ENCODE measurements around the gene ARHGEF38.

ARHGEF38 gene

DNA sequence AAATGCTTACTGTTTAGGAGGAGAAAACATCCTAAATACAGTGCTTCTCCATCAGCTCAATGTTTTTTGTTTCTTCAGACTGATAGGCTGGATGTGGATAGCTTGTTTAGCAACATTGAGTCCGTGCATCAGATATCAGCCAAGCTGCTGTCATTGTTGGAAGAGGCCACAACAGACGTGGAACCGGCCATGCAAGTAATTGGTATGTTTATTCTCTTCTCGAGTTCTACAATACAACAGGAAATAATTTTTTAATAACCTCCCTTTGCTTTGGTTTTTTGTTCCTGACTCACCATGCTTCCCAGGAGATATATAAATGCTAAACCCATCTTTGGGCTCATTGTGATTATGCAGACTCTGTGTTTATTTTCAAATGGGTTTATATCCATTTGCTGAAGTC, 60.9 kb downstream of the ARHGEF38 start:
- no peak for DNase-seq

DNA sequence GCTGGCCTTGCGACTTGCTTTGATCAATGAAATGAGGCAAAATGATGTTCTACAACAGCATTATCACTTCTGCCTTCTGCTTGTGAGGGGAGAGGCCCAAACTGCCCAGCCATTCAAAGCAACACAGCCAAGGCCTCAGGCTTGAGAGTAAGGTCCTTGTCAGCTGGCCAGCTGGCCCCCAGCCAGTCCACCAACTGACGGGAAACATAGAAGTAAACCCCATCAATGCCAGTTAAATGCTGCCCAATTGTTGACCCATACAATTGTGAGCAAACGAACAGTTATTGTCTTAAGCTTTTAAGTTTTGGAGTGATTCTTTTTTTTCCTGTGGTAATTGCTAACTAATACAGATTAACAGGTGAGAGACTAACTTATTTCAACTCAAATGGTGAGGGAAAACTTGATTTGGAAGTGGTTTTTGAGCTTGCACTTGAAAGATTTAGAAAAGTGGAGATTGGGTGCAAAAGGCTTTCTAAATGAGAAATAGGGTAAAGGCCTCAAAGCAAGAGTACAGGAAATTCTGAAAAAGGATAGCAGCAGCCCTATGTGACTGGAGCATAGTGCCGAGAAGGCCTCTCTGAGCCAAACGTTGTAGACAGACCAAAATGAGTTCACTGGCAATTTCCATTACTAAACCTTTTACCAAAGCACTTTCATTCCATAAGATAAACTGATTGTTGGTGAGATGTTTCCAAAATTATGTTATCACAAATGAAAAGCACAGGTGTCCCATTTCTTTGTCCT, 66.9 kb downstream of the ARHGEF38 start:
- no peak for DNase-seq

DNA sequence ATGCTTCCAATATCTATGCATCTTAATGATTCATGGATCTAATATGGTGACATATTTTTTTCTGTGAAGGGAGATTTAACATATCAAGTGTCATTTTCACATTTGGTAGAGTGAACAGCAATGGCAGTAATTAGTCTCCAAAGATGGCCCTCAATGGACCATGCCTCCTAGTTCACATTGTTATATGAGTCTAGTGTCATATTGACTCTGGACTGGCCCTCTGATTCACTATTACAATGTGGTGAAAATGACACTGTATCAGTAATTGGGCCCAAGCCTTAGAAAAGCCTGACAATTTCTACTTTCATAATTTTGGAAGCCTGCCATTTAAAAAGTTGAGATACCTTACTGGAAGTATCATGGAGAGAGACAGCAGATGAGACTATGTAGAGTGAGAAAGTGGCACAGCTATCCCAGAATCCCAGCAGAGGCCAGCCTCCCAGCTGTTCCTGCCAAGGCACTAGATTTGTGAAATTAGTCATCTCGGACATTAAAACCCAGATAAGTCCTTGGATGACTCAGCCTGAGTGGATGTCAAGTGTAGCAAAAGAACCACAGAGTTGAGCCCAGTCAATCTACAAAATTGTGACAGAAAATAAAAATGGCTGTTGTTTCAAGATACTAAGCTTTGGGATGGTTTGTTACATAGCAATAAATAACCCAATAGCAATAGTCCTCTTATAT, 68.4 kb downstream of the ARHGEF38 start:
- DNase-seq, result no peak

- no peak for DNase-seq
Observed at GRCh38 chr4:105622269-105622668, 69.8 kb downstream of the ARHGEF38 start.

DNA sequence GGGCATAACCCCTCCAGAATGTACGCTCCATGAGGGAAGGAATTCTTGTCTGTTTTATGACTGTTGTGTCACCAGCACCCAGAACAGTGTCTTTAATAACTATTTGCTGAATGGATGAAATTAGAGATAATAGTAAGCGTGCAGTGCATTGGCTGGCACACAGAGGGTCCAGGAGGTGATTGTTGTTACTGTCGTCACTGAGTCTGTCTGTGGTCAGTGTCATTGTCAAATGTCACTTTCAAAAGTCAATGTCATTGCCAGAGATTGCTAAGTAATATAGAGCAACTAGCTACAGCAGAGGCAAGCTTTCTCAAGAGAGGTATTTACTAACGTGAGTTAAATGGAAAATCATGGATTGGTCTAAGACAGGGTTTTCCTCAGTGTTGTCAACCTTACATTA, 70.7 kb downstream of the ARHGEF38 start:
- DNase-seq, result no peak

DNA sequence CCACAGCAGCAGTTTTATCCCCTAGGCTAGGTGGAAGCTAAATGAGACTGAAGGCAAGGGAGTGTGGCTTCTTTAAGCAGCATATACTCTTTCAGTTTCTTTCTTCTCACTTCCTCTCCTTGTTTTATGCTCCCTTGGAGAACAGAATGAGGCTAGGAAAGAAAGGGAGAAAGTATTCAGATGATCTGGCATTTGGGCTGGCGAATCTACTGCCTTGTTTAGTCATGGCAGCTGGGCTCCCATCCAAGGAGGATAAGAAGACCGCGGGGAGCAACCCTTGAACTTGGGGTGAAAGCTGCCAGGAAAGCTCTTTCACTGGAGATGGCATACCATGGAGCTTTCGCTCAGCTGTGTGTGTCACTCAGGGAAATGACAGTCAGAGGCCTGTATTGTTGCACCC, 72.1 kb downstream of the ARHGEF38 start:
- DNase-seq, result no peak

DNA sequence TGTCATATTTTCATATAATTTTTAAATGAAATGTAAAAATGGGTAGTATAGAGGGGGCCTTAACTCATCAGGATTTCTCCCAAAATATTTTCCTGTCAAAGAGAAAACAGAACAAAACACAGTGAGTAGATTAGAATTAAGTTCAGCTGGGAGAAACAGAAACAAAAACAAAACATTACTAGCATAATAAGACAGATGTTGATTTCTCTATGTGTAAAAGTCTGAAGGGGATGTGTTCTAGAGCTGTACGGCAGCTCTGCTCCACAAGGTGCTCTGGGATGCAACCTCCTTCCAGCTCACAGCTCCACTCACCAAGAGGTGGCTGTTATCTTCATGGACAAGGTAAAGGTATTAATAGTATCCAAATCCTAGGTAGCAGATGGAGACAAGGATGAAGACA, 72.8 kb downstream of the ARHGEF38 start:
- no peak for DNase-seq

GRCh38 chr4:105626846-105627245, 74.4 kb downstream of the ARHGEF38 start:
- DNase-seq, result no peak

- DNase-seq, result no peak
Observed at GRCh38 chr4:105627620-105628019, 75.2 kb downstream of the ARHGEF38 start.

DNA sequence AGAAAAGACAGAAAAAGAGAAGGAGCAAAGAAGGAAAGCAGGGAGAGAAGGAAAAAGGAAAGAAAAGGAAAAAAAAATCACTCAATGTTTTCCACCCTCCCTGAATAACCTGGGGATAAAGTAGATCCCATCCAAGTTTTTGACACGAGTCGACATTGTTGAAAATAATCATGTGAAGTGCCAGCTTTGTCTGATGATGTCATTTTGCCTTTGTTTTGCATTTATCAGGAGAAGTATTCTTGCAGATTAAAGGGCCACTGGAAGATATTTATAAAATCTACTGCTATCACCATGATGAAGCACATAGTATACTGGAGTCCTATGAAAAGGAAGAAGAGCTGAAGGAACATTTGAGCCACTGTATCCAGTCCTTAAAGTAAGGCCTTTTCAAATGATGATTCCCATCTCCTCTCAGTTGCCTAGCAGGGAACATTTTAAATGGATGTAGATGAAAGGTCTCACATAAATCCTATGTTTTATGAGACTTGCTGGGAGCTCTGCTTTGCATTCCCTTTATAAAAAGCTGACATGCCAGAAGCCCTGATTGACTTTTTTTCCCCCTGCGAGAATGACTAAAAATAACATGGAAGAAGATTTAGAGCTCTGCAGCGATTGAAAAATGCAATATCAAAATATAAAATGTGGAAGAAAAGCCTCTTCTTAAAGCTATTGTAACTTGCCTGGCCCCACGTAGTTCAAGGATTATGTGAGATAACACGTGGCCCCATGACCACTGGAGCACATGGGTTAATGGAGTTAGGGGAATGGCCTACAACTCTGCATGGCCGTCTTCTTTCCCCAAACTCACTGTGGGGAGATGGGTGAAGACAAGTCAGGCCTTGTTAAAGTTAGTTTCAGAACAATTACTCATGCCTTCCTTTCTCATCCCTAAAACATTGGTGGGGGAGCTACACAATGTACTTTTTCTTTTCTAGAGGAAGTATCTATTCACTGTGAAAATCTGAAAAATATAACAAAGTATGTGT, 78.5 kb downstream of the ARHGEF38 start:
- no peak for DNase-seq

GRCh38 chr4:105631818-105632400, 79.5 kb downstream of the ARHGEF38 start:
- DNase-seq, result no peak

DNA sequence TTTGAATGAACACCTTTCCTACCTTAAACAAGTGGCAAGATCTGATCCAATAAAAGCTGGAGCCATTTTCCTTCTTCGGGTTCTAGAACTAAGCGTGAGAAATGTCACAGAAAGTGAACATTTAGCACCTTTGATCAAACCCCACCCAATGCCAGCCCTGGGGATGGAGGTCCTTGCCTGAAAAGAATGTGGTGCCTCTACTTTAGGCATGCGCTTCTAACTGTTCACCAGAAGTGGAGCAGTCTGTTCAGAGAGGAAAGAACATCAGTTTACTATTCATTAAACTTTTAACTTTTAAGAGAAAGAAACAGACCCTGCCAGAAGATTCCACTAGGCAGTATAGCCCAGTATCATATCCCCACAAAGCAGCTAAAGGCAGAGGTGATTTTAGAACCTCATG, 80.2 kb downstream of the ARHGEF38 start:
- DNase-seq, result no peak

GRCh38 chr4:105633241-105633640, 80.8 kb downstream of the ARHGEF38 start:
- DNase-seq, result no peak

- DNase-seq, result no peak
Observed at GRCh38 chr4:105634402-105635080, 82.1 kb downstream of the ARHGEF38 start.

GRCh38 chr4:105637408-105638176, 85.2 kb downstream of the ARHGEF38 start:
- DNase-seq, result peak in 1 of 2 donors; percentile 22

- no peak for DNase-seq
Observed at GRCh38 chr4:105641845-105642244, 89.4 kb downstream of the ARHGEF38 start.

GRCh38 chr4:105644257-105644656, 91.8 kb downstream of the ARHGEF38 start:
- DNase-seq, result no peak

- no peak for DNase-seq
Observed at GRCh38 chr4:105645440-105645839, 93.0 kb downstream of the ARHGEF38 start.

GRCh38 chr4:105650190-105650589, 97.8 kb downstream of the ARHGEF38 start:
- DNase-seq, result no peak

GRCh38 chr4:105651884-105652283, 99.5 kb downstream of the ARHGEF38 start:
- no peak for DNase-seq

GRCh38 chr4:105652286-105652888, 100.0 kb downstream of the ARHGEF38 start:
- no peak for DNase-seq
